H9 (cell line): ENCODE data around the gene CSMD2. TPM values are rescaled to one million over a fixed set of nuclear protein-coding genes. Genes with fewer than 3 reads are reported as not detected.

Experiments
- DNase-seq: peaks from one replicate; pipeline ENCODE4 v3.0.0-alpha.2; 2017
- H2AFZ ChIP-seq: one replicate; pipeline ENCODE4 v1.6.1; 2013; ENCODE audit warnings: mild to moderate bottlenecking, low read length, control low read depth, moderate library complexity
- H2AK5ac ChIP-seq: 2 replicates; pipeline ENCODE4 v1.6.1; 2013; ENCODE audit warnings: low read length, control low read depth, mixed read lengths; ENCODE audit not compliant: insufficient read length
- H2BK120ac ChIP-seq: one replicate; pipeline ENCODE4 v1.6.1; 2013; ENCODE audit warnings: low read depth, mild to moderate bottlenecking, low read length, control low read depth, inconsistent platforms; ENCODE audit not compliant: poor library complexity, severe bottlenecking
- H2BK12ac ChIP-seq: 2 replicates; pipeline ENCODE4 v1.6.1; 2013; ENCODE audit warnings: low read length, control low read depth, mixed read lengths, low read depth; ENCODE audit not compliant: insufficient read length
- H2BK15ac ChIP-seq: 2 replicates; pipeline ENCODE4 v1.6.1; 2013; ENCODE audit warnings: low read depth, low read length, control low read depth
- H2BK20ac ChIP-seq: one replicate; pipeline ENCODE4 v1.6.1; 2013; ENCODE audit warnings: low read depth, mild to moderate bottlenecking, low read length, control low read depth, inconsistent platforms; ENCODE audit not compliant: poor library complexity, severe bottlenecking
- H2BK5ac ChIP-seq: 2 replicates; pipeline ENCODE4 v1.6.1; 2013; ENCODE audit warnings: low read length, control low read depth, mixed read lengths; ENCODE audit not compliant: insufficient read length
- H3K14ac ChIP-seq: 2 replicates; pipeline ENCODE4 v1.6.1; 2013; ENCODE audit warnings: low read length, control low read depth; ENCODE audit not compliant: insufficient read depth
- H3K18ac ChIP-seq: 2 replicates; pipeline ENCODE4 v1.6.1; 2013; ENCODE audit warnings: low read depth, mild to moderate bottlenecking, mixed read lengths, low read length, control low read depth; ENCODE audit not compliant: insufficient read length
- H3K23ac ChIP-seq: 2 replicates; pipeline ENCODE4 v1.6.1; 2013; ENCODE audit warnings: low read length, control low read depth, mixed read lengths, low read depth; ENCODE audit not compliant: insufficient read length
- H3K23me2 ChIP-seq: 2 replicates; pipeline ENCODE4 v1.6.1; 2013; ENCODE audit warnings: low read depth, mild to moderate bottlenecking, mixed read lengths, low read length, control low read depth; ENCODE audit not compliant: insufficient read length, poor library complexity, severe bottlenecking
- H3K27ac ChIP-seq: 2 replicates; pipeline ENCODE4 v1.5.1; 2013; ENCODE audit warnings: low read length, control low read depth, mixed read lengths, low read depth; ENCODE audit not compliant: insufficient read length
- H3K27me3 ChIP-seq: 2 replicates; pipeline ENCODE4 v1.6.1; 2013; ENCODE audit warnings: low read length, control low read depth, inconsistent platforms; ENCODE audit not compliant: insufficient read depth
- H3K4ac ChIP-seq: 2 replicates; pipeline ENCODE4 v1.6.1; 2013; ENCODE audit warnings: low read depth, mild to moderate bottlenecking, control low read depth, inconsistent platforms, low read length, moderate library complexity
- H3K4me1 ChIP-seq: 2 replicates; pipeline ENCODE4 v1.6.1; 2013; ENCODE audit warnings: low read length, control low read depth, inconsistent platforms; ENCODE audit not compliant: insufficient read depth
- H3K4me2 ChIP-seq: 2 replicates; pipeline ENCODE4 v1.6.1; 2013; ENCODE audit warnings: low read length, control low read depth, mixed read lengths; ENCODE audit not compliant: insufficient read length, insufficient read depth
- H3K56ac ChIP-seq: 2 replicates; pipeline ENCODE4 v1.6.1; 2013; ENCODE audit warnings: low read depth, mild to moderate bottlenecking, mixed read lengths, low read length, control low read depth; ENCODE audit not compliant: insufficient read length
- H3K79me1 ChIP-seq: 2 replicates; pipeline ENCODE4 v1.6.1; 2013; ENCODE audit warnings: low read depth, mild to moderate bottlenecking, moderate library complexity, low read length, control low read depth, inconsistent platforms; ENCODE audit not compliant: insufficient read depth, poor library complexity, severe bottlenecking
- H3K79me2 ChIP-seq: 2 replicates; pipeline ENCODE4 v1.6.1; 2013; ENCODE audit warnings: low read length, control low read depth, inconsistent platforms; ENCODE audit not compliant: insufficient read depth
- H3K9ac ChIP-seq: 2 replicates; pipeline ENCODE4 v1.6.1; 2013; ENCODE audit warnings: low read length, control low read depth, mixed read lengths; ENCODE audit not compliant: insufficient read length; ENCODE audit errors: extremely low read depth
- H3K9me3 ChIP-seq: one replicate; pipeline ENCODE4 v1.6.1; 2013; ENCODE audit warnings: low read depth, low read length, inconsistent platforms; ENCODE audit not compliant: control insufficient read depth
- H3T11ph ChIP-seq: one replicate; pipeline ENCODE4 v1.6.1; 2013; ENCODE audit warnings: mild to moderate bottlenecking, low read length, control low read depth, inconsistent platforms
- H4K20me1 ChIP-seq: one replicate; pipeline ENCODE4 v1.6.1; 2013; ENCODE audit not compliant: control insufficient read depth, insufficient read length, insufficient read depth
- H4K5ac ChIP-seq: 2 replicates; pipeline ENCODE4 v1.6.1; 2013; ENCODE audit warnings: low read depth, mild to moderate bottlenecking, mixed read lengths, low read length, control low read depth; ENCODE audit not compliant: insufficient read length
- H4K8ac ChIP-seq: replicated peaks from 2 replicates; pipeline ENCODE4 v1.6.1; 2013; ENCODE audit warnings: low read length, control low read depth, mixed read lengths, low read depth; ENCODE audit not compliant: insufficient read length
- H4K91ac ChIP-seq: 2 replicates; pipeline ENCODE4 v1.6.1; 2013; ENCODE audit warnings: low read depth, mild to moderate bottlenecking, moderate library complexity, mixed read lengths, low read length, control low read depth; ENCODE audit not compliant: insufficient read length
- H3K27ac Mint-ChIP-seq, 3 experiments: 2 replicates in 2 of 3; 3 replicates in 1 of 3; pipeline ENCODE4 v1.8.0; 2020 to 2021; ENCODE audit warnings: mixed read lengths in 3 of 3, mild to moderate bottlenecking in 1 of 3, moderate library complexity in 1 of 3
- H3K27me3 Mint-ChIP-seq: 2 replicates; pipeline ENCODE4 v1.8.0; 2021; ENCODE audit warnings: low read depth, mild to moderate bottlenecking, moderate library complexity, mixed read lengths
- H3K36me3 Mint-ChIP-seq, 3 experiments: 2 replicates in 2 of 3; 3 replicates in 1 of 3; pipeline ENCODE4 v1.8.0; 2020 to 2021; ENCODE audit warnings: low read depth in 3 of 3, mixed read lengths in 3 of 3; ENCODE audit not compliant: insufficient read depth in 1 of 3
- H3K4me1 Mint-ChIP-seq, 2 experiments: 2 replicates each; pipeline ENCODE4 v1.8.0; 2020; ENCODE audit warnings: mixed read lengths in 2 of 2
- H3K4me3 Mint-ChIP-seq, 2 experiments: 2 replicates in 1 of 2; 3 replicates in 1 of 2; pipeline ENCODE4 v1.8.0; 2020 to 2021; ENCODE audit warnings: mild to moderate bottlenecking in 2 of 2, mixed read lengths in 2 of 2, moderate library complexity in 1 of 2
- H3K9me3 Mint-ChIP-seq, 2 experiments: 2 replicates in 1 of 2; 3 replicates in 1 of 2; pipeline ENCODE4 v1.8.0; 2020; ENCODE audit warnings: mild to moderate bottlenecking in 2 of 2, mixed read lengths in 2 of 2, moderate library complexity in 1 of 2
- WGBS: extraction: QIAGEN DNeasy Blood & Tissue Kit; methylation state at CpG from one replicate; pipeline ENCODE4 v1.1.7; 2013; ENCODE audit warnings: missing lambda C conversion rate, low lambda C conversion rate, mixed read lengths; ENCODE audit not compliant: insufficient read length; ENCODE audit errors: extremely low coverage; 5-methylcytosine and 5-hydroxymethylcytosine counted together
- total RNA-seq: library from RNA; stranded (reverse); gene quantifications from 2 replicates; pipeline ENCODE4 v1.2.1, GENCODE V29; 2021
- TF ChIP-seq, protein P1 (sequence below): fragments of 200-600 bp; sonication (generic); conservative IDR thresholded peaks from 3 replicates; pipeline ENCODE4 v1.8.0; 2021; ENCODE audit warnings: antibody characterized with exemption, mild to moderate bottlenecking

Gene CSMD2
- total RNA-seq, 1 experiment from 2014 or later, result 6.4 TPM

DNA sequence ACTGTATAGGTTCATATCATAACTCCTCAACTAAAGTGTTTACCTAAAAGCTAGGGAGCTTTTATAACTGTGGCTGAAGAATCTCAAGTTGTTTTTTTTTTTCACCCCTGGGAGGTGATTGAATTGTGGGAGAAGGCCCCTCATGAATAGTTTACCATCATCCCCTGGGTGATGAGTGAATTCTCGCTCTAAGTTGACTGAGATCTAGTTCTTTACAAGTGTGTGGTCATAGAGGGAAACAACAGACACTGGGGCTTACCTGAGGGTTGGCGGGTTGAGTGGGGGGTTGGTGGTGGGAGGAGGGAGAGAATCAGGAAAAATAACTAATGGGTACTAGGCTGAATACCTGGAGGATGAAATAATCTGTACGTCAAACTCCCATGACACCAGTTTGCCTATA is 700.5 kb downstream of the CSMD2 start:
- Histone ChIP-seq H3K79me2 (no peaks in the 10 kb centered on the region), H2BK5ac (no peak overlapping the region), H4K91ac (no peak overlapping the region), H3K23me2 (no peaks in the 10 kb centered on the region), H4K20me1 (no peaks in the 10 kb centered on the region), H3K27ac (no peak overlapping the region), H2AFZ (no peak overlapping the region), H2BK12ac (no peak overlapping the region), H3K4ac (no peak overlapping the region), H4K5ac (no peak overlapping the region), H3K9me3 (no peaks in the 10 kb centered on the region), H3K9ac (no peak overlapping the region), H4K8ac (no peak overlapping the region), H3K4me2 (no peak overlapping the region), H3K4me1 (no peaks in the 10 kb centered on the region), H3K79me1 (no peaks in the 10 kb centered on the region), H2AK5ac (no peak overlapping the region), H2BK20ac (no peak overlapping the region), H3T11ph (no peak overlapping the region), H3K27me3 (no peaks in the 10 kb centered on the region), H2BK120ac (no peak overlapping the region), H3K56ac (no peak overlapping the region), H3K14ac (no peak overlapping the region), H3K23ac (no peak overlapping the region), H2BK15ac (no peak overlapping the region), H3K18ac (no peak overlapping the region)
- TF ChIP-seq, protein P1, sequence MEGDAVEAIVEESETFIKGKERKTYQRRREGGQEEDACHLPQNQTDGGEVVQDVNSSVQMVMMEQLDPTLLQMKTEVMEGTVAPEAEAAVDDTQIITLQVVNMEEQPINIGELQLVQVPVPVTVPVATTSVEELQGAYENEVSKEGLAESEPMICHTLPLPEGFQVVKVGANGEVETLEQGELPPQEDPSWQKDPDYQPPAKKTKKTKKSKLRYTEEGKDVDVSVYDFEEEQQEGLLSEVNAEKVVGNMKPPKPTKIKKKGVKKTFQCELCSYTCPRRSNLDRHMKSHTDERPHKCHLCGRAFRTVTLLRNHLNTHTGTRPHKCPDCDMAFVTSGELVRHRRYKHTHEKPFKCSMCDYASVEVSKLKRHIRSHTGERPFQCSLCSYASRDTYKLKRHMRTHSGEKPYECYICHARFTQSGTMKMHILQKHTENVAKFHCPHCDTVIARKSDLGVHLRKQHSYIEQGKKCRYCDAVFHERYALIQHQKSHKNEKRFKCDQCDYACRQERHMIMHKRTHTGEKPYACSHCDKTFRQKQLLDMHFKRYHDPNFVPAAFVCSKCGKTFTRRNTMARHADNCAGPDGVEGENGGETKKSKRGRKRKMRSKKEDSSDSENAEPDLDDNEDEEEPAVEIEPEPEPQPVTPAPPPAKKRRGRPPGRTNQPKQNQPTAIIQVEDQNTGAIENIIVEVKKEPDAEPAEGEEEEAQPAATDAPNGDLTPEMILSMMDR, result no peak
- Mint-ChIP-seq H3K27me3 (peaks cover 13% of the 10 kb centered on the region), H3K27ac (no peak overlapping the region; a peak in 1 of 7 replicates), H3K4me3 (no peak overlapping the region), H3K36me3 (no peaks in the 10 kb centered on the region), H3K4me1 (peaks cover 0 to 4% of the 10 kb centered on the region in 2 experiments; a peak in 3 of 4 replicates), H3K9me3 (no peaks in the 10 kb centered on the region)
- DNase-seq, result no peak
- WGBS, result no CpG with 5 or more reads among the region's 3 CpGs

Other genes starting within 250 kb of the CSMD2 start
- 0.98 and 1.9 TPM in 2 replicates for gene C1orf94, start 11.7 kb upstream of the CSMD2 start, total RNA-seq